ENCODE data around the gene CERS6.

CERS6 gene

DNA sequence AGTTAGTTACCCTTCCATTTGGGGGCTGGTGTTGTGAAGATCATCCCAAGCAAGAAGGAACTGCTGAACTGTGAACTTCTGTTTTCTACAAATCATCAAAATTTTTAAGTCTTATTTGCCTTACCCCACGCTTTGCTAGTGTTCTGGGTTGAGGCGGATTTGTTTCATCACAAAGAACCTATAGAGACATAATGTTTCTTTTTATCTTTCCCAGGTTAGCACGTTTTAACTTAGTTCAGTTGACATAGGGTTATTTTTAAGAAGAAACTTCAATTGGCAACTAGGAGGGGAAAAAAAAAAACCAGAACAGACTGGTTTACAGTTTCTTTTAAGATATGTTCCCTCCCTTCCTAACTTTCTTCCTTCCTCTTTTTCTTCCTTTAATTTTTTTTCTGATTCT lies 31.1 kb upstream of the CERS6 start:
- no CpG with 5 or more reads among the region's 3 CpGs for WGBS (ENCODE audit: insufficient coverage)
- POLR2A ChIA-PET = no interaction called here
- no peak for DNase-seq
- H3K36me3 ChIP-seq (ENCODE audit: control insufficient read depth in 4 of 4, insufficient read depth in 4 of 4, low read length in 3 of 4) = no peaks in the 10 kb centered on the region
- H3K27me3 ChIP-seq (replicated peaks in 2 of 5; ENCODE audit: control insufficient read depth in 4 of 5, insufficient read depth in 5 of 5, low read length in 4 of 5) = no peaks in the 10 kb centered on the region
- peaks cover 0 to 6% (median under 1%) of the 10 kb centered on the region in 4 experiments for H3K4me1 ChIP-seq (ENCODE audit: control extremely low read depth in 1 of 4, control insufficient read depth in 4 of 4, insufficient read depth in 4 of 4, low read length in 3 of 4)
- H3K9me3 ChIP-seq (ENCODE audit: control extremely low read depth in 1 of 5, control insufficient read depth in 4 of 5, insufficient read depth in 2 of 5, low read depth in 1 of 5, low read length in 4 of 5) = peaks cover 0 to 2% (median 0%) of the 10 kb centered on the region in 5 experiments
- no peak overlapping the region for H3K4me3 ChIP-seq (ENCODE audit: control insufficient read depth in 1 of 7, extremely low read depth in 1 of 7, insufficient read depth in 4 of 7, low read depth in 2 of 7, low read length in 6 of 7)
- no peak overlapping the region for H3K27ac ChIP-seq (ENCODE audit: insufficient read depth in 1 of 2, low read depth in 1 of 2, low read length in 2 of 2, poor library complexity in 1 of 2, severe bottlenecking in 2 of 2)
- CTCF ChIA-PET = interaction anchor here (0.9 kb wide), 1 partner anchor 70 kb away, joined by 3 read pairs; no protein-coding TSS in a partner anchor

DNA sequence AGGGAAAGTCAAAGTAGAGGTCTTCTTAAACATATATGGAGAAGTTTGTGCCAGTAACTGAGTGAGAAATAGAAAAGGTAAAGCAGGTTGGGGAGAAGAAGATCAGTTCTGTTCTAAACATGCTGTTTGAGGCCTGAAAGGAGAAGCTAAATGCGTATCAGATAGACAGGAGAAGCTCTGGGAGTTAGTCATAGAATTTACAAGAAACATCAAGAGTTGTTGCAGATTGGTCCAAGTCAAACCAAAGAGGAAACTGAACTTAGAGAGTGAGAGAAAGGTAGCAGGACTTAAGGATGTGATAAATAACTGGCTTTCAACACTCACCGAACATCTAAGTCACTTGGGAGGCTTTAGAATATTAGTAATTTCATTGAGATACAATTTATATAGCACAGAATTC lies 29.2 kb upstream of the CERS6 start:
- no peak overlapping the region for H3K27ac ChIP-seq (ENCODE audit: insufficient read depth in 1 of 2, low read depth in 1 of 2, low read length in 2 of 2, poor library complexity in 1 of 2, severe bottlenecking in 2 of 2)
- ChIA-PET CTCF (interaction anchor here (1.0 to 1.3 kb wide), 3 partner anchors 18 to 260 kb away, joined by 3 read pairs; no protein-coding TSS in a partner anchor), POLR2A (interaction anchor here (0.6 kb wide), 1 partner anchor 78 kb away, joined by 3 read pairs; no protein-coding TSS in a partner anchor)
- H3K4me3 ChIP-seq (ENCODE audit: control insufficient read depth in 1 of 7, extremely low read depth in 1 of 7, insufficient read depth in 4 of 7, low read depth in 2 of 7, low read length in 6 of 7) = no peak overlapping the region
- DNase-seq = no peak
- H3K36me3 ChIP-seq (ENCODE audit: control insufficient read depth in 4 of 4, insufficient read depth in 4 of 4, low read length in 3 of 4) = no peaks in the 10 kb centered on the region
- peaks cover 0 to 2% (median 0%) of the 10 kb centered on the region in 5 experiments for H3K9me3 ChIP-seq (ENCODE audit: control extremely low read depth in 1 of 5, control insufficient read depth in 4 of 5, insufficient read depth in 2 of 5, low read depth in 1 of 5, low read length in 4 of 5)
- no peaks in the 10 kb centered on the region for H3K27me3 ChIP-seq (replicated peaks in 2 of 5; ENCODE audit: control insufficient read depth in 4 of 5, insufficient read depth in 5 of 5, low read length in 4 of 5)
- 100% methylated on average over 1 of the region's 2 CpGs for WGBS (ENCODE audit: insufficient coverage)
- peaks cover 0 to 6% (median under 1%) of the 10 kb centered on the region in 4 experiments for H3K4me1 ChIP-seq (ENCODE audit: control extremely low read depth in 1 of 4, control insufficient read depth in 4 of 4, insufficient read depth in 4 of 4, low read length in 3 of 4)

DNA sequence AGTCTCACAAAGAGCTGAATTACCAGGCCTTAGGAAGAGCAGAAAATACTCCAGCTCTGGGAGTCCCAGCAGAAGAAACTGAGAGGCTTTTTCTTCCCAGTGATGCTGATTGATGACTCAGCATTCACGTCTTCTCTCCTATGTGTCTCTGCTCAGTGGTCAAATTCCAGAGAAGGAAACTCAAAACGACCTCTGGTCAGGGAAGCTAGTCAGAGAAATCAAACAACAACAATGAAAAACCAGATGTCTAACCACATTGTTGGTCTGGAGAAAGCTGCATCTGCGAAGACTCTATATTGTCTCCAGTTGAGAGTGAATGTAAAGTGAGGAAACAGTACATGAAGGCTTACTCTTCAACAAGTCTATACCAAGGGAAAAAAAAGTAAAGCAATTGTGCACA lies 28.6 kb upstream of the CERS6 start:
- no peaks in the 10 kb centered on the region for H3K36me3 ChIP-seq (ENCODE audit: control insufficient read depth in 4 of 4, insufficient read depth in 4 of 4, low read length in 3 of 4)
- 50% methylated on average over 2 of the region's 3 CpGs for WGBS (ENCODE audit: insufficient coverage)
- no peak for DNase-seq
- no peak overlapping the region for H3K27ac ChIP-seq (ENCODE audit: insufficient read depth in 1 of 2, low read depth in 1 of 2, low read length in 2 of 2, poor library complexity in 1 of 2, severe bottlenecking in 2 of 2)
- ChIA-PET POLR2A (interaction anchor here (0.6 kb wide), 1 partner anchor 77 kb away, joined by 3 read pairs; no protein-coding TSS in a partner anchor), CTCF (interaction anchor here (1.0 to 1.3 kb wide), 3 partner anchors 18 to 259 kb away, joined by 3 read pairs; no protein-coding TSS in a partner anchor)
- no peak overlapping the region for H3K4me3 ChIP-seq (ENCODE audit: control insufficient read depth in 1 of 7, extremely low read depth in 1 of 7, insufficient read depth in 4 of 7, low read depth in 2 of 7, low read length in 6 of 7)
- no peaks in the 10 kb centered on the region for H3K27me3 ChIP-seq (replicated peaks in 2 of 5; ENCODE audit: control insufficient read depth in 4 of 5, insufficient read depth in 5 of 5, low read length in 4 of 5)
- H3K4me1 ChIP-seq (ENCODE audit: control extremely low read depth in 1 of 4, control insufficient read depth in 4 of 4, insufficient read depth in 4 of 4, low read length in 3 of 4) = peaks cover 0 to 6% (median under 1%) of the 10 kb centered on the region in 4 experiments
- H3K9me3 ChIP-seq (ENCODE audit: control extremely low read depth in 1 of 5, control insufficient read depth in 4 of 5, insufficient read depth in 2 of 5, low read depth in 1 of 5, low read length in 4 of 5) = peaks cover 0 to 2% (median 0%) of the 10 kb centered on the region in 5 experiments

DNA sequence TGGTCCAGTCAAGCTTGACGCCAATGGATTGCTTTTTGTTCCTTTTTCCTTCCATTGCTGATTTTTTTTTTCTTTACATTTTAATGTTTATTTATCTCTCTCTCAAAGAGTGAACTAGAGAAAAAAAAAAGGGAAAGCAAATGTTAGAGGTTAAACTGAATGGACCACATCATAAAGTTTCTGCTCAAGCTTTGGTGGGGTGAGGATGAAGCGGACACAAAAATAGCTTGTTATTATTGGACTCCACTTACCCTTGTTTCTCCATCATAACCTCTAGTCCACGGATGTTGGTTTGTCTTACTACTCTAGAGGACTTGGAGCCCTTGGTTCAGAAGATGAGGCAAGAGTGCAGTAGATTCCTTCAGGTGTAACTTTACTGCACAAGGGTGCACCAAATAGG lies 27.6 kb upstream of the CERS6 start:
- ChIA-PET POLR2A (no interaction called here), CTCF (no interaction called here)
- H3K4me3 ChIP-seq (ENCODE audit: control insufficient read depth in 1 of 7, extremely low read depth in 1 of 7, insufficient read depth in 4 of 7, low read depth in 2 of 7, low read length in 6 of 7) = no peak overlapping the region
- H3K9me3 ChIP-seq (ENCODE audit: control extremely low read depth in 1 of 5, control insufficient read depth in 4 of 5, insufficient read depth in 2 of 5, low read depth in 1 of 5, low read length in 4 of 5) = peaks cover 0 to 2% (median 0%) of the 10 kb centered on the region in 5 experiments
- H3K4me1 ChIP-seq (ENCODE audit: control extremely low read depth in 1 of 4, control insufficient read depth in 4 of 4, insufficient read depth in 4 of 4, low read length in 3 of 4) = peaks cover 0 to 6% (median under 1%) of the 10 kb centered on the region in 4 experiments
- no peaks in the 10 kb centered on the region for H3K27me3 ChIP-seq (replicated peaks in 2 of 5; ENCODE audit: control insufficient read depth in 4 of 5, insufficient read depth in 5 of 5, low read length in 4 of 5)
- no peak overlapping the region for H3K27ac ChIP-seq (ENCODE audit: insufficient read depth in 1 of 2, low read depth in 1 of 2, low read length in 2 of 2, poor library complexity in 1 of 2, severe bottlenecking in 2 of 2)
- 100% methylated on average over 1 of the region's 3 CpGs for WGBS (ENCODE audit: insufficient coverage)
- no peak for DNase-seq
- H3K36me3 ChIP-seq (ENCODE audit: control insufficient read depth in 4 of 4, insufficient read depth in 4 of 4, low read length in 3 of 4) = no peaks in the 10 kb centered on the region

DNA sequence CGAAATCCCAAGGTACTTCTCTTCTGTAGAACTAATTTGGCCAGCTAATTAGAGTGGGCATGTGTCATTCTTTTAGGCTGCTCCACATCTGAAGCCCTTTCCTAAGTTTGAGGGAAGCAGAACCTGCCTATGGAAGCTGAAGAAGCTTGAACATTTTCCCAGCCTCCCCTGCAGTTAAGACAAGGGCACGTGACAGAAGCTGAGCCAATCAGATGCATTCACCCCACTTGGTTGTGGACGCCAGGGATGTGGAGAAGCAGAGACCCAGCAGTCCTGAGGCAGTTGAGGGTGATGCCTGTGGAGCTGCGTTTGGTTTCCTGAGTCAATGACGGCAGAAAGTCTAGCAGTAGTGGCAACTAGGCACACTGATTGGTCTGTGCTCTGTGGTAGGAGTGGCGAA lies 26.1 kb upstream of the CERS6 start:
- WGBS (ENCODE audit: insufficient coverage) = 100% methylated on average over 5 of the region's 6 CpGs
- Histone ChIP-seq H3K27me3 (replicated peaks in 2 of 5; ENCODE audit: control insufficient read depth in 4 of 5, insufficient read depth in 5 of 5, low read length in 4 of 5) (no peaks in the 10 kb centered on the region), H3K4me1 (ENCODE audit: control extremely low read depth in 1 of 4, control insufficient read depth in 4 of 4, insufficient read depth in 4 of 4, low read length in 3 of 4) (no peaks in the 10 kb centered on the region), H3K4me3 (ENCODE audit: control insufficient read depth in 1 of 7, extremely low read depth in 1 of 7, insufficient read depth in 4 of 7, low read depth in 2 of 7, low read length in 6 of 7) (no peak overlapping the region), H3K27ac (ENCODE audit: insufficient read depth in 1 of 2, low read depth in 1 of 2, low read length in 2 of 2, poor library complexity in 1 of 2, severe bottlenecking in 2 of 2) (no peak overlapping the region), H3K36me3 (ENCODE audit: control insufficient read depth in 4 of 4, insufficient read depth in 4 of 4, low read length in 3 of 4) (no peaks in the 10 kb centered on the region), H3K9me3 (ENCODE audit: control extremely low read depth in 1 of 5, control insufficient read depth in 4 of 5, insufficient read depth in 2 of 5, low read depth in 1 of 5, low read length in 4 of 5) (peaks cover 0 to 2% (median 0%) of the 10 kb centered on the region in 5 experiments)
- ChIA-PET POLR2A (no interaction called here), CTCF (interaction anchor here (0.6 kb wide), 1 partner anchor 257 kb away, joined by 3 read pairs; no protein-coding TSS in a partner anchor)
- DNase-seq = no peak

DNA sequence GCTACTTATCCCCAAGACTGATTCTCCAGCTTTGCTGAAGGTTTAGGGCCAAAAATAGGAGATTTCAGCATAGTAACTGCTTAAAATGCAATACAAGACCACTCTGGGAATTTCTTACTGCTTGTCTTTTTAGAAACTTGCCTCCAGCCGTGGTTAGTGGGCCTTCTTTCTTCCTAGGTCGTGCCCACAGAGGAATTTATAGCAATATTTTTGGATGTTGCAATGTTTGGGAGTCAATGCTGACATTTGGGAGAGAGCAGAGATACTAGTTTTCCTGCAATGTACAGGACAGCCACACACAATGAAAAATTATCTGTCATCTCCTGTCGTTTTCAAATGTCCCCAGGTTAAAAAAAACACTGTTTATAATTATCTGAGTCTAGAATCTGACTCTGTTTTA lies 25.6 kb upstream of the CERS6 start:
- H3K4me1 ChIP-seq (ENCODE audit: control extremely low read depth in 1 of 4, control insufficient read depth in 4 of 4, insufficient read depth in 4 of 4, low read length in 3 of 4) = no peaks in the 10 kb centered on the region
- no peak for DNase-seq
- CTCF ChIA-PET = no interaction called here
- no peaks in the 10 kb centered on the region for H3K36me3 ChIP-seq (ENCODE audit: control insufficient read depth in 4 of 4, insufficient read depth in 4 of 4, low read length in 3 of 4)
- no peak overlapping the region for H3K4me3 ChIP-seq (ENCODE audit: control insufficient read depth in 1 of 7, extremely low read depth in 1 of 7, insufficient read depth in 4 of 7, low read depth in 2 of 7, low read length in 6 of 7)
- H3K27me3 ChIP-seq (replicated peaks in 2 of 5; ENCODE audit: control insufficient read depth in 4 of 5, insufficient read depth in 5 of 5, low read length in 4 of 5) = no peaks in the 10 kb centered on the region
- no CpG with 5 or more reads among the region's 3 CpGs for WGBS (ENCODE audit: insufficient coverage)
- peaks cover 0 to 2% (median 0%) of the 10 kb centered on the region in 5 experiments for H3K9me3 ChIP-seq (ENCODE audit: control extremely low read depth in 1 of 5, control insufficient read depth in 4 of 5, insufficient read depth in 2 of 5, low read depth in 1 of 5, low read length in 4 of 5)
- H3K27ac ChIP-seq (ENCODE audit: insufficient read depth in 1 of 2, low read depth in 1 of 2, low read length in 2 of 2, poor library complexity in 1 of 2, severe bottlenecking in 2 of 2) = no peak overlapping the region
- POLR2A ChIA-PET = no interaction called here

DNA sequence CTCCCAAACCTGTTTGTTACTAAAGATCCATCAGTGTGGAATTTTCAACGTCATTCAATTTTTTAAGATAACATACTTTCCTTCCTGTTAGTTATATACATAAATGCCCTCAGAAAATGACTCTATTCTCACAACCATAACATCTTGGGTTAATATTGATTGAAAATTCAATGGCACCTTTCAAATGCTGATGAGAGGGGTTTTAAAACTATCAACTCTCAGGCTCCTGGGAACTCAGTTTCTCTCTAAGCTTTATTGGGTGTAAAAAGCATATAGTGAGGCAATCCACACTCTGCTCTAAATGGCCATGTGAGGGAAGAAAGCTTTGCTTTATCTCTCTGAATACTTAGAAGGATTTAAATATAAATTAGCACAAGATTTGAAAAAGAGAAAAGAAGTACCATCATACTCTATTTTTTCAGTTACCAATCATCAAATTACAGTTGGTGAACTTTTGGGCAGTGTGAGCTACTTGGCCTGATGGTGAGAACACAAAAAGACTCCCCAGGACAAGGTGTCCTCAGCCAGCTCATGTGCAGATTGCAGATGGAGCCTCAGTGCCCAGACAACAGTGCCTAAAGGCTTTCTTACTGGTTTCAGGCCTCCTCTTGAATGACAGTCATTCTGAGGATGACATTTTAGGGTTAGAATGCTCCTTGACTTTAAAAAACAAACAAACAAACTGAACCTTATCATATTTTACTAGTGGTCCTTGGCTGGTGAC lies 24.6 kb upstream of the CERS6 start:
- Histone ChIP-seq H3K4me3 (ENCODE audit: control insufficient read depth in 1 of 7, extremely low read depth in 1 of 7, insufficient read depth in 4 of 7, low read depth in 2 of 7, low read length in 6 of 7) (no peak overlapping the region), H3K27me3 (replicated peaks in 2 of 5; ENCODE audit: control insufficient read depth in 4 of 5, insufficient read depth in 5 of 5, low read length in 4 of 5) (no peaks in the 10 kb centered on the region), H3K9me3 (ENCODE audit: control extremely low read depth in 1 of 5, control insufficient read depth in 4 of 5, insufficient read depth in 2 of 5, low read depth in 1 of 5, low read length in 4 of 5) (peaks cover 0 to 2% (median 0%) of the 10 kb centered on the region in 5 experiments), H3K36me3 (ENCODE audit: control insufficient read depth in 4 of 4, insufficient read depth in 4 of 4, low read length in 3 of 4) (no peaks in the 10 kb centered on the region), H3K27ac (ENCODE audit: insufficient read depth in 1 of 2, low read depth in 1 of 2, low read length in 2 of 2, poor library complexity in 1 of 2, severe bottlenecking in 2 of 2) (no peak overlapping the region), H3K4me1 (ENCODE audit: control extremely low read depth in 1 of 4, control insufficient read depth in 4 of 4, insufficient read depth in 4 of 4, low read length in 3 of 4) (no peaks in the 10 kb centered on the region)
- WGBS (ENCODE audit: insufficient coverage) = no CpG with 5 or more reads among the region's 1 CpG
- ChIA-PET CTCF (interaction anchor here (1.0 kb wide), 1 partner anchor 36 kb away, joined by 3 read pairs; no protein-coding TSS in a partner anchor), POLR2A (no interaction called here)
- no peak for DNase-seq

Measured in common myeloid progenitor, CD34-positive (primary cell).